Right kidney (tissue), 1 donor: ENCODE results near the gene LLGL2.
"Not testable (repeated sequence)": the region's sequence is repeated elsewhere in the genome, so short reads cannot be mapped to it uniquely, and the experiment has no call there.

Experiments
- DNase-seq: peaks from one replicate; pipeline ENCODE4 v3.0.0-alpha.2; 2016

Gene LLGL2

GRCh38 chr17:75570772-75571171, 45.3 kb downstream of the LLGL2 start:
- no peak for DNase-seq

- no peak for DNase-seq
Measured at GRCh38 chr17:75571197-75571884, 45.8 kb downstream of the LLGL2 start.

GRCh38 chr17:75571885-75572215, 46.4 kb downstream of the LLGL2 start:
- DNase-seq: no peak

- no peak for DNase-seq
Measured at GRCh38 chr17:75572713-75573539, 47.4 kb downstream of the LLGL2 start.

GRCh38 chr17:75573540-75573957, 48.1 kb downstream of the LLGL2 start:
- DNase-seq: no peak

- no peak for DNase-seq
Measured at GRCh38 chr17:75573994-75574393, 48.5 kb downstream of the LLGL2 start.

GRCh38 chr17:75574404-75575036, 49.0 kb downstream of the LLGL2 start:
- no peak for DNase-seq

- no peak for DNase-seq
Measured at GRCh38 chr17:75575197-75575596, 49.7 kb downstream of the LLGL2 start.

- DNase-seq: no peak
Measured at GRCh38 chr17:75575728-75576127, 50.2 kb downstream of the LLGL2 start.

GRCh38 chr17:75576661-75577060, 51.2 kb downstream of the LLGL2 start:
- DNase-seq: no peak

GRCh38 chr17:75581121-75581725, 55.7 kb downstream of the LLGL2 start:
- not testable (repeated sequence) for DNase-seq

GRCh38 chr17:75583197-75583596, 57.7 kb downstream of the LLGL2 start:
- not testable (repeated sequence) for DNase-seq

- DNase-seq: no peak
Measured at GRCh38 chr17:75584849-75585175, 59.3 kb downstream of the LLGL2 start.

GRCh38 chr17:75587675-75588595, 62.4 kb downstream of the LLGL2 start, which contains the start of gene MYO15B:
Gene MYO15B, plus strand, starts transcription at chr17:75587800. Its CDS starts 258 bp downstream, at chr17:75588058.
- peak; percentile 96 for DNase-seq

GRCh38 chr17:75588596-75589011, 63.1 kb downstream of the LLGL2 start:
- no peak for DNase-seq

GRCh38 chr17:75589012-75589918, 63.8 kb downstream of the LLGL2 start:
- DNase-seq: peak; percentile 90

GRCh38 chr17:75589919-75590303, 64.4 kb downstream of the LLGL2 start:
- no peak for DNase-seq

GRCh38 chr17:75590314-75590761, 64.8 kb downstream of the LLGL2 start:
- DNase-seq: no peak

GRCh38 chr17:75590849-75591721, 65.6 kb downstream of the LLGL2 start:
- no peak for DNase-seq
